HG03571 (cell line): ENCODE measurements around the gene PPP1R2C.

ENCODE experiments used
- ATAC-seq: cut with Tn5 transposase; IDR thresholded peaks from one replicate; pipeline ENCODE4 v1.9.1; 2021; ENCODE audit not compliant: unreplicated experiment

PPP1R2C gene

GRCh38 chrX:42778096-42778495 is at the start of gene PPP1R2C:
Gene PPP1R2C, minus strand, starts transcription at chrX:42778163. Its CDS starts 84 bp downstream, at chrX:42778079.
- no peak for ATAC-seq

GRCh38 chrX:42825201-42825600 is 47.2 kb upstream of the PPP1R2C start:
- no peak for ATAC-seq

GRCh38 chrX:42824541-42824940 is 46.6 kb upstream of the PPP1R2C start:
- ATAC-seq = no peak

- no peak for ATAC-seq
Observed at GRCh38 chrX:42823443-42823842, 45.5 kb upstream of the PPP1R2C start.

- no peak for ATAC-seq
Observed at GRCh38 chrX:42821803-42822443, 44.0 kb upstream of the PPP1R2C start.

- ATAC-seq = no peak
Observed at GRCh38 chrX:42818151-42818921, 40.4 kb upstream of the PPP1R2C start.

GRCh38 chrX:42809569-42809968 is 31.6 kb upstream of the PPP1R2C start:
- ATAC-seq = no peak

GRCh38 chrX:42807393-42807792 is 29.4 kb upstream of the PPP1R2C start:
- ATAC-seq = no peak

- ATAC-seq = no peak
Observed at GRCh38 chrX:42804524-42804923, 26.6 kb upstream of the PPP1R2C start.

GRCh38 chrX:42803320-42803719 is 25.4 kb upstream of the PPP1R2C start:
- no peak for ATAC-seq

- no peak for ATAC-seq
Observed at GRCh38 chrX:42797651-42798269, 19.8 kb upstream of the PPP1R2C start.

- no peak for ATAC-seq
Observed at GRCh38 chrX:42783451-42783850, 5.5 kb upstream of the PPP1R2C start.

GRCh38 chrX:42776195-42776594 is 1.8 kb downstream of the PPP1R2C start:
- ATAC-seq = no peak

- no peak for ATAC-seq
Observed at GRCh38 chrX:42772874-42773273, 5.1 kb downstream of the PPP1R2C start.

GRCh38 chrX:42771506-42772335 is 6.2 kb downstream of the PPP1R2C start:
- no peak for ATAC-seq

GRCh38 chrX:42770566-42770965 is 7.4 kb downstream of the PPP1R2C start:
- no peak for ATAC-seq

GRCh38 chrX:42759881-42760280 is 18.1 kb downstream of the PPP1R2C start:
- ATAC-seq = no peak

GRCh38 chrX:42755815-42756214 is 22.1 kb downstream of the PPP1R2C start:
- ATAC-seq = no peak

- ATAC-seq = no peak
Observed at GRCh38 chrX:42754603-42755002, 23.4 kb downstream of the PPP1R2C start.

- no peak for ATAC-seq
Observed at GRCh38 chrX:42754115-42754514, 23.8 kb downstream of the PPP1R2C start.

GRCh38 chrX:42752730-42753129 is 25.2 kb downstream of the PPP1R2C start:
- ATAC-seq = no peak
